SH-SY5Y (cell line): Measurements from ENCODE around the gene MIOX.

Source experiments
- GATA2 ChIP-seq: IDR thresholded peaks from 2 replicates; pipeline ENCODE4 v1.6.1; 2011; ENCODE audit warnings: mild to moderate bottlenecking, low read depth, low read length
- GATA3 ChIP-seq: IDR thresholded peaks from 2 replicates; pipeline ENCODE4 v1.6.1; 2011; ENCODE audit warnings: low read depth, mild to moderate bottlenecking, low read length, moderate library complexity

The MIOX gene

GRCh38 chr22:50520826-50521453, 34.3 kb downstream of the MIOX start:
- no peak for TF ChIP-seq GATA2
- no peak for TF ChIP-seq GATA3

- no peak for TF ChIP-seq GATA2
- no peak for TF ChIP-seq GATA3
These were observed 35.1 kb downstream of the MIOX start for GRCh38 chr22:50521710-50522109.

- TF ChIP-seq GATA3 (no peak), GATA2 (no peak)
These were observed 35.6 kb downstream of the MIOX start for GRCh38 chr22:50522208-50522805.

GRCh38 chr22:50522806-50523438, 36.3 kb downstream of the MIOX start:
- TF ChIP-seq GATA3 (no peak), GATA2 (no peak)

- TF ChIP-seq GATA2 (no peak), GATA3 (no peak)
These were observed 36.8 kb downstream of the MIOX start for GRCh38 chr22:50523458-50523805.

- TF ChIP-seq GATA2 (no peak), GATA3 (no peak)
These were observed 37.4 kb downstream of the MIOX start for GRCh38 chr22:50523806-50524675.

GRCh38 chr22:50524676-50525103, 38.0 kb downstream of the MIOX start:
- TF ChIP-seq GATA3 = no peak
- TF ChIP-seq GATA2 = no peak

GRCh38 chr22:50525104-50525857, 38.6 kb downstream of the MIOX start, which contains the start of gene SCO2:
Gene SCO2 (minus strand): TSS chr22:50525598. CDS start chr22:50524411, 1,187 bp downstream.
- TF ChIP-seq GATA3 (no peak), GATA2 (peak; percentile 28; the same call in 1 of the 2 replicates)

GRCh38 chr22:50525858-50526107, 39.1 kb downstream of the MIOX start:
- TF ChIP-seq GATA3 = no peak
- no peak for TF ChIP-seq GATA2

GRCh38 chr22:50526108-50526833, 39.6 kb downstream of the MIOX start:
- TF ChIP-seq GATA2 = no peak
- TF ChIP-seq GATA3 = no peak

GRCh38 chr22:50526834-50527801, 40.5 kb downstream of the MIOX start:
- TF ChIP-seq GATA2 (no peak), GATA3 (no peak)

GRCh38 chr22:50527921-50528681, 41.4 kb downstream of the MIOX start:
- TF ChIP-seq GATA3 (no peak), GATA2 (no peak)
